ENCODE results near the gene BCKDHB. TPM values are rescaled to one million over a fixed set of nuclear protein-coding genes. Genes with fewer than 3 reads are reported as not detected.

BCKDHB gene
- total and polyA plus RNA-seq, 2 donors (not counting 1 experiment from before 2014, with no cell fraction given) = 9.6 to 20.1 TPM

- Histone ChIP-seq H3K4me3 (ENCODE audit: control extremely low read depth in 1 of 5, extremely low read depth in 1 of 5, insufficient read depth in 1 of 5, low read depth in 2 of 5, low read length in 4 of 5) (no peak overlapping the region), H2AFZ (ENCODE audit: insufficient read depth, low read depth, low read length, poor library complexity, severe bottlenecking) (no peak overlapping the region), H3K79me2 (ENCODE audit: control insufficient read depth, insufficient read depth, low read length) (no peaks in the 10 kb centered on the region), H3K36me3 (replicated peaks in 1 of 2; ENCODE audit: control extremely low read depth in 1 of 2, control insufficient read depth in 1 of 2, extremely low read depth in 1 of 2, insufficient read depth in 2 of 2, low read length in 1 of 2) (no peaks in the 10 kb centered on the region), H4K20me1 (ENCODE audit: control insufficient read depth, insufficient read depth, low read length, poor library complexity, severe bottlenecking) (no peaks in the 10 kb centered on the region), H3K4me2 (replicated peaks; ENCODE audit: low read depth, low read length, poor library complexity, severe bottlenecking) (no peak overlapping the region), H3K9ac (ENCODE audit: low read length) (no peak overlapping the region), H3K9me3 (ENCODE audit: control extremely low read depth in 1 of 3, control insufficient read depth in 2 of 3, insufficient read depth in 1 of 3, low read length in 2 of 3) (no peaks in the 10 kb centered on the region), H3K4me1 (ENCODE audit: control insufficient read depth in 2 of 2, insufficient read depth in 2 of 2, low read length in 2 of 2) (no peaks in the 10 kb centered on the region), H3K27ac (ENCODE audit: low read length in 2 of 2) (no peak overlapping the region), H3K27me3 (replicated peaks in 1 of 4; ENCODE audit: control extremely low read depth in 1 of 4, control insufficient read depth in 3 of 4, insufficient read depth in 4 of 4, low read length in 3 of 4) (no peaks in the 10 kb centered on the region)
- no CpG with 5 or more reads among the region's 2 CpGs for WGBS (ENCODE audit: insufficient coverage)
- no peaks in the 10 kb centered on the region for H3K27me3 Mint-ChIP-seq
- ATAC-seq (ENCODE audit: low read depth) (no peak), DNase-seq (no peak)
- H3K27ac Mint-ChIP-seq = no peak overlapping the region
- intact Hi-C loops (cut with micrococcal nuclease) = loop anchor here (5.0 to 10.0 kb wide), 2 partner anchors 560 to 1708 kb away; no protein-coding TSS in a partner anchor
- no peak overlapping the region for H3K4me3 Mint-ChIP-seq
- H3K9me3 Mint-ChIP-seq (ENCODE audit: insufficient read depth) = no peaks in the 10 kb centered on the region
- ChIA-PET POLR2A (no interaction called here), CTCF (interaction anchor here (1.0 to 3.8 kb wide), 2 partner anchors 1416 to 1669 kb away, joined by 3 to 31 read pairs; partner anchors contain the start of gene TENT5A)
- TF ChIP-seq, protein P1, sequence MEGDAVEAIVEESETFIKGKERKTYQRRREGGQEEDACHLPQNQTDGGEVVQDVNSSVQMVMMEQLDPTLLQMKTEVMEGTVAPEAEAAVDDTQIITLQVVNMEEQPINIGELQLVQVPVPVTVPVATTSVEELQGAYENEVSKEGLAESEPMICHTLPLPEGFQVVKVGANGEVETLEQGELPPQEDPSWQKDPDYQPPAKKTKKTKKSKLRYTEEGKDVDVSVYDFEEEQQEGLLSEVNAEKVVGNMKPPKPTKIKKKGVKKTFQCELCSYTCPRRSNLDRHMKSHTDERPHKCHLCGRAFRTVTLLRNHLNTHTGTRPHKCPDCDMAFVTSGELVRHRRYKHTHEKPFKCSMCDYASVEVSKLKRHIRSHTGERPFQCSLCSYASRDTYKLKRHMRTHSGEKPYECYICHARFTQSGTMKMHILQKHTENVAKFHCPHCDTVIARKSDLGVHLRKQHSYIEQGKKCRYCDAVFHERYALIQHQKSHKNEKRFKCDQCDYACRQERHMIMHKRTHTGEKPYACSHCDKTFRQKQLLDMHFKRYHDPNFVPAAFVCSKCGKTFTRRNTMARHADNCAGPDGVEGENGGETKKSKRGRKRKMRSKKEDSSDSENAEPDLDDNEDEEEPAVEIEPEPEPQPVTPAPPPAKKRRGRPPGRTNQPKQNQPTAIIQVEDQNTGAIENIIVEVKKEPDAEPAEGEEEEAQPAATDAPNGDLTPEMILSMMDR (IDR thresholded peaks at IDR 0.05) = no peak
- TF ChIP-seq EZH2 (IDR thresholded peaks at IDR 0.05; ENCODE audit: borderline replicate concordance, insufficient read depth, low read depth, low read length, poor library complexity, severe bottlenecking) = no peak
- H3K4me1 Mint-ChIP-seq = peaks cover 4% of the 10 kb centered on the region
These were observed 230.4 kb downstream of the BCKDHB start for GRCh38 chr6:80336911-80337310.

- H3K4me1 ChIP-seq (ENCODE audit: control insufficient read depth in 2 of 2, insufficient read depth in 2 of 2, low read length in 2 of 2) = no peaks in the 10 kb centered on the region
- 32% methylated on average over 5 of the region's 12 CpGs for WGBS (ENCODE audit: insufficient coverage)
- no peaks in the 10 kb centered on the region for H4K20me1 ChIP-seq (ENCODE audit: control insufficient read depth, insufficient read depth, low read length, poor library complexity, severe bottlenecking)
- ATAC-seq (ENCODE audit: low read depth) (peak; percentile 64), DNase-seq (peak; percentile 61)
- TF ChIP-seq, protein P1 (IDR thresholded peaks at IDR 0.05) = peak; percentile 85
- TF ChIP-seq EZH2 (IDR thresholded peaks at IDR 0.05; ENCODE audit: borderline replicate concordance, insufficient read depth, low read depth, low read length, poor library complexity, severe bottlenecking) = no peak
- H3K79me2 ChIP-seq (ENCODE audit: control insufficient read depth, insufficient read depth, low read length) = no peaks in the 10 kb centered on the region
- Mint-ChIP-seq H3K4me3 (no peak overlapping the region), H3K27ac (no peak overlapping the region), H3K9me3 (ENCODE audit: insufficient read depth) (no peaks in the 10 kb centered on the region), H3K27me3 (no peaks in the 10 kb centered on the region), H3K4me1 (peaks cover 4% of the 10 kb centered on the region)
- H3K4me3 ChIP-seq (ENCODE audit: control extremely low read depth in 1 of 5, extremely low read depth in 1 of 5, insufficient read depth in 1 of 5, low read depth in 2 of 5, low read length in 4 of 5) = no peak overlapping the region
- intact Hi-C loops (cut with micrococcal nuclease) = loop anchor here (5.0 to 10.0 kb wide), 2 partner anchors 561 to 1706 kb away; no protein-coding TSS in a partner anchor
- no peak overlapping the region for H3K4me2 ChIP-seq (replicated peaks; ENCODE audit: low read depth, low read length, poor library complexity, severe bottlenecking)
- no peaks in the 10 kb centered on the region for H3K36me3 ChIP-seq (replicated peaks in 1 of 2; ENCODE audit: control extremely low read depth in 1 of 2, control insufficient read depth in 1 of 2, extremely low read depth in 1 of 2, insufficient read depth in 2 of 2, low read length in 1 of 2)
- POLR2A ChIA-PET = no interaction called here
- no peak overlapping the region for H2AFZ ChIP-seq (ENCODE audit: insufficient read depth, low read depth, low read length, poor library complexity, severe bottlenecking)
- no peaks in the 10 kb centered on the region for H3K9me3 ChIP-seq (ENCODE audit: control extremely low read depth in 1 of 3, control insufficient read depth in 2 of 3, insufficient read depth in 1 of 3, low read length in 2 of 3)
- H3K27ac ChIP-seq (ENCODE audit: low read length in 2 of 2) = no peak overlapping the region
- CTCF ChIA-PET = interaction anchor here (0.7 to 3.8 kb wide), 2 partner anchors 18 to 1415 kb away, joined by 3 to 31 read pairs; partner anchors contain the start of gene TENT5A
- H3K27me3 ChIP-seq (replicated peaks in 1 of 4; ENCODE audit: control extremely low read depth in 1 of 4, control insufficient read depth in 3 of 4, insufficient read depth in 4 of 4, low read length in 3 of 4) = no peaks in the 10 kb centered on the region
- no peak overlapping the region for H3K9ac ChIP-seq (ENCODE audit: low read length)
These were observed 231.8 kb downstream of the BCKDHB start for GRCh38 chr6:80338201-80338836.

Data from B cell (primary cell).